HTERT RPE-1 (cell line): ENCODE measurements around the gene GTF2F2.
"Not testable (repeated sequence)": the region's sequence is repeated elsewhere in the genome, so short reads cannot be mapped to it uniquely, and the experiment has no call there.

Experiments used
- in situ Hi-C: fragments of 300-500 bp; cut with MboI; formaldehyde crosslinking; loops from 4 replicates; pipeline ENCODE4 v1.14.3; 2020; ENCODE audit warnings: low sequenced_read_pairs

The GTF2F2 gene

DNA sequence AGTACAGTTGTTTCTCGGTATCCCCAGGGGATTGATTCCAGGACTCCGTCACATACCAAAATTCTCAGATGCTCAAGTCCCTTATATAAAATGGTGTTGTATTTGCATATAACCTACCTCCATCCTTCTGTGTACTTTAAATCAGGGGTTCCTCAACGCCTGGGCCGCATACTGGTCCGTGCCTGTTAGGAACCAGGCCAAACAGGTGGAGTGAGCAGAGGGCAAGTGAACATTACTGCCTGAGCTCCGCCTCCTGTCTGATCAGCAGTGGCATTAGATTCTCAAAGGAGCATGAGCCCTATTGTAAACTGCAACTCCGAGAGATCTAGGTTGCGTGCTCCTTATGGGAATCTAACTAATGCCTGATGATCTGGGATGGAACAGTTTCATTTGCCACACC, 122.8 kb downstream of the GTF2F2 start:
- in situ Hi-C loops, result no loop called here

DNA sequence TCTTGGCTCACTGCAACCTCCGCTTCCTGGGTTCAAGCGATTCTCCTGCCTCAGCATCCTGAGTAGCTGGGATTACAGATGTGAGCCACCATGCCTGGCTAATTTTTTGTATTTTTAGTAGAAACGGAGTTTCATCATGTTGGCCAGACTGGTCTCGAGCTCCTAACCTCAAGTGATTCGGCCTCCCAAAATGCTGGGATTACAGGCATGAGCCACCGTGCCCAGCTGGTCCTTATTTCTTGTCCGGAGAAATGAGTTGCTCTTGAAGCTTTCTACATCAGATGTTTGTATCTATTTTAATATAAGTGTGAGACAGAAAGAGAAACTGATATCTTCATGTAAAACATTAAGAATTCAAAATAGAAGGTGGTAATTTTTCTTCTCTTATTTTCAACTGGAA, 124.4 kb downstream of the GTF2F2 start:
- in situ Hi-C loops, result not testable (repeated sequence)

DNA sequence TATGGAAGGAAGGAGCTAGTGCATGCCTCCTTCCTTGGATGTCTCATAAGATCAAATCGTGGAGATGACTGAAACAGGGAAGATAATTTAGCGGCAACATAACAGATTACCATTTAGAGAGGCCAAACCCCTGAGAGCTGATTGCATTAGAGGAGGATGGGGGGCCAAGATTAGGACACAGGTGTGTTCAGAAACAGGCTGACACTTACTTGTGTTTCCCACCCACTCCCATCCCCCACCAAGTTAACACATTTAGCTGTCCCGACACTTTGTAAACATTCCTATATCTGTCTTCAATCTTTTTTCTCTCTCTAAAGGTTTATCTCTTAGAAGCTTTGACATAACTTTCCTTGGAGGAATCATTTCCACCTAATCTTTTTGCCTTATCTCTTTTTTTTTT, 129.4 kb downstream of the GTF2F2 start:
- in situ Hi-C loops, result no loop called here

DNA sequence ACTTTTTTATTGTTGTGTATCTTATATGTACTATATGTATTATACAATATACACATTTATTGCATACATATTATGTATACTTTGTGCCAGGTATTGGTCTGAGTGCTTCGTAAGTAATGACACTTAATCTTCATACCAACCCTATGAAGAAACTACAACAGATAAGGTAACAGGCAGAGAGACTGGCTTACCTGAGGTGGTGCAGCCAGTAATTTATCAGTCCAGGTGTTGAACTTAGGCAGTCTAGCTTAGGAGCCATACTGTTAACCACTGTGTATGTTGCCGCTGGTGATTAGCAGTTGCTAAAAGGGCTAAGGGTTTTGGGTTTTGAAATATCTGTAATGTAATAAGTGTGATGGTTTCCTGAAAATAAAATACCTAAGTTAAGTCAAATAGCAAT, 134.1 kb downstream of the GTF2F2 start:
- in situ Hi-C loops, result no loop called here

DNA sequence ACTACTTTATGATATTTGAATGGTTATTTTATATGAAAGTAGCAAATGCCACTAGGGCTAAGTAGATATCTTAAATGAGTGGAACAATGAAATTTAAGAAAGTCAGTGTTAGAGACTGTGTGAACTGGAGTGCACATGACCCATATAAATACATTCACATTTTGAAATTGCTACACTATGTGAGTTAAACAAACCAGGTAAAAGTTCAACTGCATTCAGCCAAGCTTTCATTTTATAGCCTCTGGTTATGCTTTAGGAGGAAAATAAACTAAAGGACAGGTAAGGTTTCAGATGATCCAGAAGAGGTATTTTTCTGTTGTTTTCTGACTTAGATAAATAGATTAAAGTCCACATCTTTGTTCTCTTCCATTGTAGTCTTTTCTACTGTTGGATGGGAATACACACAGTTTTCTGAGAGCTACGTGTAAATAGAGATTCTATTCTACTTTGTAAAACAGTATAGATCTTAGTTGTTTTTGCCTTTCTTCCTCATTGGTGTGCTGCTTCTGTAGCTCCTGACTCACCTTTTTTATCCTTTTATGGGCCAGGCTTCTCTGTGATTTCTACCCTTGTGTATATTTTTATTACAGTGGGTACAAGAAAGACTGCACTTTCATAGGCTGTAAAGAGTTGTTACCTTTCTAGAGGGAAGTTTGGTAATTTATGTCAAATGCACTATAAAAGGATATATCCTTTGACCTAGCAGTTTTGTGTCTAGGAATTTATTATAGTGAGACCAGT, 135.1 kb downstream of the GTF2F2 start:
- in situ Hi-C loops, result no loop called here

DNA sequence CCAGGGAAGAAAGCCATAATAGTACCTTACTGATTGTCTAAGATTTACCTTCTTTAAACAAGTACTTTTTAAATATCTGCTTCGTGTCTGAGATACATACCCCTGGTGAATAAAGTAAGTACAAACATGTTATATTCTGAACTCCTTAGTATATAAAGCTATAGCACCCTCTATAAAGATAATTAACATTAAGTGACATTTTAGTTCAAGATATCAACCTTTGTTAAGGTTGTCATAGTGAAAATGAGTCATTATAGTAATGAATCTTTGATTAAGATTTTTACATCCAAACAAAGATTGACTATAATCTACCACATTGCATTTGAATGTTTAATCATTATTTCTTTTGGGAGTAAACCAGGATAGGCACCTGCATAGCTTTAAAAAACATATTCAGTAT, 135.9 kb downstream of the GTF2F2 start:
- in situ Hi-C loops, result no loop called here

DNA sequence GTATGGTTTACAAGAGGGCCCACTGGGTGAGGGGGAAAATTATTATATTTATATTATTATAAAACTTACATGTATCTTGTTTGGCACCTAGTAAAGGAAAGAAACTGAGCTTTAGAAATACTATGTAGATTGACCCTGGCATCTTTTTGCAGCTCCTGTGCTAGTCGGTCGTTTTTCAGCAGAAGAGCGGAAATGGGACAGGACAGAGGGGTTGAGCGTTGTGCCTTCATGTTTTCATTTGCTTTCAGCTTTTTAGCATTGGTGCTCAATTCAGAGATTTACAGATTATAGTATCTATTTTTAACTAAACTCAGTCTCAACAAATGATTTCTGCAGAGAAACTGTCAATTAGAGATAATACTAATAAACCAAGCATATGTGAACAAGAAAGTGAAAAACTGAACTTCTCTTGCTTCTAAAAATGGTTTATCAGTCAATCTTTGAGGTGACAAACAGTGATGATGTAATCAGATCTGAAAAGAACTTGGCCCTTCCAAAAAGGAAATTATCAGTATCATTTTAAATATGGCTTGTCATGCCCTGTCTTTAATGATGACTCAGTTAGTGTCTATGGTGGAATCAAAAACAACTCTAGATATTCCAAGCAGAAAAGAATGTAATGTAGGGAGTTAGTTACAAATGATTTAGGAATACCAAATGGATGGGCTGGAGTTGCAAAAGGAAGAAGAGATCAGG, 137.5 kb downstream of the GTF2F2 start:
- in situ Hi-C loops, result no loop called here

DNA sequence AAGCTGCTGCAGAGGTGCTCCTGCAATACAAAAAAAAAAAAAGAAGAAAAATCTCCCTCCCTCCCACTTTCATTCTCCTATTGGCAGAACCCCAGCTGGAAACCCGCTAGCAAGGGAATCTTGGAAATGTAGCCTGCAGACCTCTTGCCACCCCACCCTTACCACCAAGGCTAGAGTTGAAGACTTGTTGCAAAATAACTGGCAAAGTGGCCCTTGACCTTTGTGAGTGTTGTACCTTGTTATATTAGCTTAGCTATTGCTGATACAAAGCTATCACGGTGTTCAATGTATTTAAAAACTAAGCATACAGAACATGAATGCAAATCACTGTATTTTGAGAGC, 138.0 kb downstream of the GTF2F2 start:
- in situ Hi-C loops, result no loop called here

DNA sequence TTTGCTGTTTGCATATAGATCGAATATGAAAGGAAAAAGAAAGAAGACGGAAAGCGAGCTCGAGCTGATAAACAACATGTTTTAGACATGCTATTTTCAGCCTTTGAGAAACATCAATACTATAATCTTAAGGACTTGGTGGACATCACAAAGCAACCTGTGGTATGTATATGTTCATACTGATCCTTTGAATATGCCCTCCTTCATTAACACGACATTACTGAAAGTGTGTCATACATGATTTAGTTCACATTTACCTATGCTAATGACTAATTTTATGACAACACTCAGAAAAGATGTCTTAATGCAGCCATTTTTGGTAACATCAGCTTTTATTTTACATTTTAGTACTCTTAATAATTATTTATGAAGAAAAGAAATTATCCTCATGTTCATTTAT, 146.9 kb downstream of the GTF2F2 start:
- in situ Hi-C loops, result no loop called here

DNA sequence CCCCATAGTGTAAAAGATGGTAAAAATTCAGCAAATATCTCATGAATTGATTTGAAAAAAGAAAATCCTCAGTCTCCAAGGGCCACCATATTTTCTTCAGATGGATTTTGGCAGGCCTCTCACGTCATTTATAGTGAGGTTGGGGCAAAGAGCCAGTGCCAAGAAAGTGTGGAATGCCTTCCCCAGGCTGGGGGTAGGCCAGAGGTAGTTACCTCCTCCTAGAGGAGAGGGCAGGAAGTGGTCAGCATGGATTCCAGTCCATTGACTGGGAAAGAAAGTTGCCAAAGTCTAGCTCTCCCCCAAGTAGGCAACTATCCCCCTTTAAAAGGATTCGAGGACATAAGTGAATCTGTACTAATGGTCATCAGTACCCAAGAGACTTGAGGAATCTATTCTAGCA, 148.9 kb downstream of the GTF2F2 start:
- in situ Hi-C loops, result no loop called here

DNA sequence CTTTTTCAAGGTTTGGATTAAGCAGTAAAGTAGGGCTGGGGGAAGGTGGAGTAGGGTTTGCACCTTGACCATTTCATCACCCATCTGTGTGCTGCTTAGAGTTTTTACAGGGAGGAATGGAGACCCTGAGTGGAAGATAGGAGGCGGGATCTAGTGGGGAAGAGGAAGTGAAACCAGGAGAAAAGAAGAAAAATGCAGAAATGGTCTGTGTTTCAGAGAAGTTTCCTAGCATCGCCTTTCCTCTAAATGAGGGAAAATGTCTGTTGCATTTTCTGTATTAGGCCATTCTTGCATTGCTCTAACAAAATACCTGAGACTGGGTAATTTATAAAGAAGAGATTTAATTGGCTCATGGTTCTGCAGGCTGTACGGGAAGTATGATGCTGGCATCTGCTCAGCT, 156.6 kb downstream of the GTF2F2 start:
- in situ Hi-C loops, result no loop called here

DNA sequence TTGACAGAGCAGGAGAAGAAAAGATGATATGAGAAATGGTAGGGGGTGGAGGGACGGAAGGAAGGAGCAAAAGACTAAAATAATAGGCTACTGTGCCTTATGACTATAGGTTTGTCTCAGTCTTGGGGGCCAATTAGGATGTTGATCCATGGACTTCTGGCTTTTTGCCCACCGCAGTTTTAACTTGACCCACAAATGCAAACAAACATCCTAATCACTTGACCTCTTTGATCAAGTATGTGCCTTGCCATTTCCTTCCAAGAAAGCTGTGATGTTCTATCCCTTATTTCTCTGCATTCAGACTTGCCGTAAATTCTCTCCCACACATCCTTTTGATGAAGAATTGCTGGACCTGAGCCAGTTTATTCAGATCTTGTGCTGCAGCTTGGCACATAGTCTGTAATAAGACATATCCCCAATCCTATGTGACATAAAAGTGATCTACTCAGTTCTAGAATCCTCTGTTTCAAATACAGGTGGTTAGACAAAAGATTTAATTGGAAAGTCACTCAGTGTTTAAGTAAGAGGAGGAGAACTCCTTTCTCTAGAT, 157.9 kb downstream of the GTF2F2 start:
- in situ Hi-C loops, result no loop called here

DNA sequence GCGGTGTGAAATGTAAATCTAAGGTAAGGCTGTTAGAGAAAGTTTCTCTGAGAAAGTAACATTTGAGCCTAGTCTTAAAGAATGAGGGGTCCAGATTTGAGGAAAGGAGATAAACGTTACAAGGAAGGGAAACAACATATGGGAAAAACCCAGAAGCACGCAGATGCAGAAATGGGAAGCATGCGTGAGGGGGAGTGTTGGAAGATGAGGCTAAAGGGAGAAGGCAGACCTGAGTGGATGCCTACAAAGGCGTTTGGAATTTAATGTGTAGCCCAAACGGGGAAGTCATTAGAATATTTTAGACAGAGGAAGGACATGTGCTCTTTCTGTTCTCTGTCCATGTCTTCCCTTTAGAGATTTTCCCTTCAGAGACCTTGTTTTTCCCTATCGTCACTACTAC, 159.7 kb downstream of the GTF2F2 start:
- in situ Hi-C loops, result no loop called here

DNA sequence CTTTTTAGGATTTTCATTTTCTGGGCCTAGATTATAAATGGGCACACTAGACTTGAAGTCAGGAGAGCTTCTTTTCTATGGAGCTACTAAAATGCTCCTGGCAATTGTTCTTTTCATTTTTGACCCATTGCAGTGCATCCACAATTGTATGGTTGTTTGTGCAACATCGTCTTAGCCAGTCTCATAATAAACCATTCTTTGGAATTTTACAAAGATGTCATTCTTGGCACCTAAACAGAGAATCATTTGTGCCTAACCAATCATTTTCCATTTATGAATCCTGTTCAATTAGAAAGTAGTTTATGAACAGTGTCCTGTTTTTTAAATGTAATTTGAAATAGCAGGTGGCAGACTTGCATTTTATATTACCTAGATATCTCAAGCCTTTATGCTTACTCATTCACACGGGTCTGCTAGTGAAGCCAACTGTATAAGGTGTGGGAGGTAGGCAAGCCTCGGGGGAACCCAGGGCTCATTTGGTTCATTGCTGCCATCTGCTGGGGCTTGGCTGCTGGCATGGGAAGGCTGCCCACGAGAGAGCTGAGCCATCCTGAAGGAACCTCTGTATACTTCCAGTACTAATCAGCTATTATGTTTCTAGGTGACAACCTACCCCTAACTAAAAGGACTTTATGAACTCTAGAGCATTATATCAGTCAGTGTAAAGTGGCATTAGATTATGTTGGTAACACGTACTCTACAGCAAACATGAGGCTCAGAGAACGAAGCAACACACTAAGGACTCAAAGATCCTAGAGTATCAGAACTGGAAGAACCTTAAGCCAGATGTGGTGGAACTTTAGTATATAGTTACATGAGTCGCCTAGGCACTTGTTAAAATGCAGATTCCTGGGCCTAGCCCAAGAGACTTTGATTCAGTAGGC, 160.7 kb downstream of the GTF2F2 start:
- in situ Hi-C loops, result no loop called here

DNA sequence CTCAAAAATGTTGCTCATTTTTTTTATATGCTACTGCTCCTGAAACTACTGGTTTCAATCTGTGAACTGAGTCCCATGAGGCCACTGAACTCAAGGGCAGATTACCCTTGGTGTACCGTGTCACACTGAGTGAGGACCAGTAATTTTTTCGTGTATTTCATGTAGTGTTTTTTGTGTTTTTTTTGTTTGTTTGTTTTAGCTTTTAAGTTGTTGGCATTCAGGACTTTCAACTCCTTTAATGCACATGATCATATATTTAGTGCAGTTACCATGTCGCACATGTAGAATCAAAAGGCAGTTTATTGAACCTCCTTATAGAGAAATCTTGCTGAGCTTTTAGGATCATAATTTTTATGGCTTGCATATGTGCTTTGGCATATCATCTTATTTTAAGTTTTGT, 162.7 kb downstream of the GTF2F2 start:
- in situ Hi-C loops, result no loop called here

DNA sequence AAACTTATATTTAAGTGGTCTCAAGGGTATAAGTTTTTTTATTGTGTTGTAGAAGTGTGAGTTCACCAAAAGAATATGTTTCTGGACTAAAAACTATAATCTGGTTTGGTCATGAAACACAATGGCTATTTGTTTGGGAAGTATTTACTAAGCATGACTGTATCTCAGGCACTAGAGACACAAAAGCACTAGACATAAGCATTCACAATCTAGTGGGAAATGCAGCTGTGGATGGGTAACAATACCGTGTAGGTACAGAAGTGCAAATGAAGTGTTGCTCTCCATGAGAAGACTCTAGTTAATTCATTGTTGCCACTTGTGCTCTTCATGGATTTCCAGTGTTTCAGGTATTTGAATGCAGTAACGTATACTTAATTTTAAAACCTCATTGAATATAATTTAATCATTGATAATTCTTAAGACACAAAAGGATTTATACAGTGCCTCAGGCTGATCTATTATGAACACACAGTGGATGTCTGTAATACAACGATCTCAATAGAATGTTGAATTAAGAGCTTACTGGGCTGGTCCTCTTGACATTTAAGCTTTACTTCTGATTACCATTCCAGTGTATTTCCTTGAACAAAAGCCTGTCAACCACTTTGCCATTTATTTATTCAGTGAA, 169.7 kb downstream of the GTF2F2 start:
- in situ Hi-C loops, result no loop called here

DNA sequence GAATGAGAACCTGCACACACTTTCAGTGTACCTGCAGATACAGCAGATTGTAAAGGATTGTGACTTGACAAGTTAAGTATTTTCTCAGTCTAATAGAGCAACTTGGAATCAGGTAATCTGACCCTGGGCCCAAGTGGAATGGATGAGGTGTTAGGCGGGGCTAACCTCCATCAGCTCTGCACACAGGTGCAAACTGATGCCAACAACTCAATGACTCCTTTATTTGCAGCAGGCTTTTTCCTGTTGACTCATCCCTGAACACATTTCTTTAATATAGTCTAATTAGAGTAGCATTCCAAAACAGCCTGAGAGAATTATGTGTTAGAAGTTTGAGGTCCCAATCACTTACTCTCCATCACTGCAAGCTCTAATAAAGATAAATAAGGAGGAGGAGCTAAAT, 171.9 kb downstream of the GTF2F2 start:
- in situ Hi-C loops, result no loop called here

DNA sequence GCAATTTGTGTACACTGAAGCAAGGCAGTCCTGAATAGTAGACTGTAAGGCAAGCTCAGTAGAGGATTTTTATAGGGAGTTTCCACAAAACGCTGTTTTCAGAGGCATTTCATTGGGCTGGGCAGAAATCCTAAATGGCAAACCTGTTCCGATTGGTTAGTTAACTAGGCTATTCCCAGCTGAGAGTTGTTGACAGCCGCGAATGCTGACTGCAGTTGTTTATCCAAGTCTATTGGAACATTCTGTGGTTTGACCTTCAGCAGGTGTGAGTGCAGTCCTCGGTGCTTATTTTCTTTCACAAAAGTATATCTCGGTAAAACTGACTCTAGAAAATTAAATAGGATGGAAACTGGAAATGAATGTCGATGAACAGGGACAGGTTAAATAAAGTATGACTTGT, 175.2 kb downstream of the GTF2F2 start:
- in situ Hi-C loops, result no loop called here

DNA sequence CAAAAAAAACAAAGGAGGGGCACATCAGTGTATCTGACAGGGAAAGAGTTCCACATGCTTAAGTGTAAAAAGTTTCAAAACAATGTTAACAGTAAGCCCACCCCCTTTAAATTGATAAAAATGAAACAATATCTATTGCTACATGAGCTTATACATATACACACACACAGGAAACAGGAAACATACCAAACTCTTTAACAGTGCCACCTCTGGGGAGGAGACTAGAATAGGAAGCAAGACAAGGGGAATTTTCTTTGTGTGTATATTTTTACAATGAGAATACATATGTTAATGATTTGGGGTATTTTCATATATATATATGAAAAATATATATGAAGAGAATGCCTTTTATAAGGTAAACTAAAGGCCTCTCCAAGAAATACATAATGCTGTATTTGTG, 175.9 kb downstream of the GTF2F2 start:
- in situ Hi-C loops, result no loop called here

DNA sequence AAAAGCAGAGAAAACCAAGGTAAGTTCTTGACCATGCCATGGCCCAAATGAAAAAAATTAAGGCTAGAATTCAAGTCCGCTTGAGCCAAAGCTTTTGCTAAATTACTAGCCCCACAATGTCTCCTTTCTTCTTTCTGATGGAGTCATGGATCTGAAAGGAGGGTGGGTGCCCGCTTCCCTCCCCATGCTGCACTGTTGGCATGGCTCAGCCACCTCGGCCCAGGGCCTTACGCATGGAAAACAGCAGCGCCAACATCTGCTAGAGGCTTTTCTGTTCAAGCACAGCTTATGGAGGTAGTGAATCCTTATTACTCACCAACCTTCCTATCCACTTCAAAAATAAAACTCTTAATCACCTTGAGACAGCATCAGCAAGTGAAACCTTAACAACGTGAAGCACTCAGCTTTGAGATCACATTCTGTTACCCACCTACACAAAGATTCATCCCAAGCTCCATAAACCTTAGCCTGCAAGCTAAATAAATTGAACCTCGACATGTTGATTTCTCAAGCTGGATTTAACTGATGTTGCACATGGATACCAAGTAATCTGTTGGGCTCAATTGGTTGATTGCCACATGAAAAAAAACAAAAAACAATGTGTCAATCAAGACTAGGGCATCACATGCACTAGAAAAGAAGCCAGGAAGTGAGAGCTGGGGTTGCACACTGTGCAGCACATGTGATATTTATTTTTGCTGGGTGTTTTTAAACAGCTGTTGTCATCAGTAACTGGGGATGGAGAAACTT, 177.3 kb downstream of the GTF2F2 start:
- in situ Hi-C loops, result no loop called here

DNA sequence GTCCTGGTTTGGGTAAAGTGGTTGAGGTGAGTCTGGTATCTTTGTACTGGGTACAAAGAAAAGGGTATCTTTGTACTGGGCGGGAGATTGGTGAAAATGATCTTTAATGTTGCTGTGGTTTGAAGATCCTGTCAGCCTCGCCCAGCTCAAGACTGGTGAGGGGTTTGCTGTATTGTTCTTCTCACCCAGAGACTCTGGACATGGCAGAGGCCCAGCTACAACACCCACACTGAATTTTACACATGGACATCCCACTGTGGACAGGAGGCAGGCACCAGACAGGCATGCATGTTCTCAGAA, 177.8 kb downstream of the GTF2F2 start:
- in situ Hi-C loops, result no loop called here
